RKO (cell line): ENCODE results near the gene TSEN54.

ENCODE experiments used
- DNase-seq: peaks from one replicate; pipeline ENCODE4 v3.0.0-alpha.2; 2016; ENCODE audit warnings: low spot score

Gene TSEN54

GRCh38 chr17:75564195-75564594 is 47.9 kb downstream of the TSEN54 start:
- DNase-seq = no peak

GRCh38 chr17:75565066-75565465 is 48.7 kb downstream of the TSEN54 start:
- no peak for DNase-seq

- DNase-seq = no peak
Observed at GRCh38 chr17:75565618-75566017, 49.3 kb downstream of the TSEN54 start.

- no peak for DNase-seq
Observed at GRCh38 chr17:75566416-75566815, 50.1 kb downstream of the TSEN54 start.

GRCh38 chr17:75566834-75567233 is 50.5 kb downstream of the TSEN54 start:
- DNase-seq = no peak

GRCh38 chr17:75568412-75569255 is 52.3 kb downstream of the TSEN54 start:
- no peak for DNase-seq

GRCh38 chr17:75570034-75570676 is 53.8 kb downstream of the TSEN54 start:
- DNase-seq = no peak

GRCh38 chr17:75570772-75571171 is 54.4 kb downstream of the TSEN54 start:
- DNase-seq = no peak

- DNase-seq = no peak
Observed at GRCh38 chr17:75571197-75571884, 55.0 kb downstream of the TSEN54 start.

GRCh38 chr17:75571885-75572215 is 55.5 kb downstream of the TSEN54 start:
- DNase-seq = no peak

GRCh38 chr17:75572713-75573539 is 56.6 kb downstream of the TSEN54 start:
- no peak for DNase-seq

- no peak for DNase-seq
Observed at GRCh38 chr17:75573540-75573957, 57.2 kb downstream of the TSEN54 start.

- no peak for DNase-seq
Observed at GRCh38 chr17:75573994-75574393, 57.7 kb downstream of the TSEN54 start.
